OCI-LY7 (cell line): ENCODE results near the gene PRKCA. TPM values are rescaled to one million over a fixed set of nuclear protein-coding genes. Genes with fewer than 3 reads are reported as not detected.
A peak's percentile ranks its signal among the peaks of the same experiment; 100 is the strongest.

Source experiments
- BruUV-seq: library from RNA; stranded (reverse); fragments of 400-500 nt; replicated peaks from 2 replicates; lab custom pipeline; 2021; lab: Mats Ljungman, UMichigan
- CTCF ChIA-PET: fragments of 300-600 bp; sonication (Branson Sonifier 250); formaldehyde crosslinking; loops from one replicate; lab custom pipeline; 2022; ENCODE audit warnings: antibody characterized with exemption; ENCODE audit not compliant: unreplicated experiment; lab: Charles Lee
- POLR2A ChIA-PET: fragments of 300-600 bp; sonication (Branson Sonifier 250); formaldehyde crosslinking; loops from one replicate; lab custom pipeline; 2022; ENCODE audit warnings: antibody characterized with exemption; lab: Charles Lee
- DNase-seq: peaks from one replicate; pipeline ENCODE4 v3.0.0-alpha.2; 2015; ENCODE audit warnings: low spot score
- H2AFZ ChIP-seq: fragments of 200-600 bp; sonication (generic), shearing (Covaris generic); 2 replicates; pipeline ENCODE4 v1.6.1; 2014; ENCODE audit warnings: mild to moderate bottlenecking, antibody characterized with exemption, low read length, moderate library complexity
- H3K27ac ChIP-seq: fragments of 200-600 bp; sonication (generic); 2 replicates; pipeline ENCODE4 v1.5.1; 2014; ENCODE audit warnings: mixed run types, low read depth, mild to moderate bottlenecking, moderate library complexity, low read length, inconsistent platforms; ENCODE audit not compliant: poor library complexity, severe bottlenecking
- H3K36me3 ChIP-seq: fragments of 200-600 bp; sonication (generic); 2 replicates; pipeline ENCODE4 v1.6.1; 2014; ENCODE audit warnings: mild to moderate bottlenecking, antibody characterized with exemption, low read length, moderate library complexity, mixed read lengths; ENCODE audit not compliant: insufficient read depth
- H3K4me1 ChIP-seq: fragments of 200-600 bp; sonication (generic); 2 replicates; pipeline ENCODE4 v1.5.1; 2014; ENCODE audit warnings: mild to moderate bottlenecking, low read length; ENCODE audit not compliant: insufficient read depth, poor library complexity, severe bottlenecking
- H3K4me2 ChIP-seq: fragments of 200-600 bp; sonication (generic); 2 replicates; pipeline ENCODE4 v1.6.1; 2014; ENCODE audit warnings: mild to moderate bottlenecking, low read length
- H3K4me3 ChIP-seq: fragments of 200-600 bp; sonication (generic); 2 replicates; pipeline ENCODE4 v1.5.1; 2014; ENCODE audit warnings: mild to moderate bottlenecking, low read depth, low read length; ENCODE audit not compliant: poor library complexity, severe bottlenecking
- H3K79me2 ChIP-seq: fragments of 200-600 bp; sonication (generic); 2 replicates; pipeline ENCODE4 v1.6.1; 2016; ENCODE audit warnings: low read depth, mild to moderate bottlenecking, low read length, moderate library complexity, mixed read lengths; ENCODE audit not compliant: insufficient read depth
- H3K9me2 ChIP-seq: fragments of 200-600 bp; sonication (generic); 2 replicates; pipeline ENCODE4 v1.6.1; 2016; ENCODE audit warnings: mild to moderate bottlenecking, low read length, mixed read lengths; ENCODE audit not compliant: insufficient read depth
- H3K9me3 ChIP-seq: fragments of 200-600 bp; sonication (generic); 2 replicates; pipeline ENCODE4 v1.6.1; 2014; ENCODE audit warnings: mild to moderate bottlenecking, mixed run types, low read length, mixed read lengths
- H4K20me1 ChIP-seq: fragments of 200-600 bp; sonication (generic); 2 replicates; pipeline ENCODE4 v1.6.1; 2014; ENCODE audit warnings: mild to moderate bottlenecking, antibody characterized with exemption, low read length, moderate library complexity, mixed read lengths; ENCODE audit not compliant: insufficient read depth
- EZH2phosphoT487 ChIP-seq: fragments of 200-600 bp; sonication (generic); IDR thresholded peaks from 2 replicates; pipeline ENCODE4 v1.6.1; 2018; ENCODE audit warnings: low read depth, borderline replicate concordance, mild to moderate bottlenecking, mixed run types, antibody characterized with exemption, low read length, moderate library complexity, mixed read lengths
- intact Hi-C: fragments of 100-400 bp; cut with micrococcal nuclease; formaldehyde crosslinking; loops from one replicate; pipeline ENCODE4 v1.10.0; 2022; ENCODE audit not compliant: unreplicated experiment
- total RNA-seq, 2 experiments: library from RNA; depleted of rRNA in 1 of 2; stranded (reverse); fragments of >200 nt in 1 of 2; shearing (Covaris generic) in 1 of 2; gene quantifications; 2 replicates each; pipeline ENCODE4 v1.2.3, GENCODE V29; 2014 to 2022
- TF ChIP-seq, protein P1 (sequence below): fragments of 200-600 bp; sonication (generic); conservative IDR thresholded peaks from 2 replicates; pipeline ENCODE4 v1.5.1; 2014; ENCODE audit warnings: mild to moderate bottlenecking, antibody characterized with exemption, low read length, moderate library complexity, mixed read lengths

PRKCA gene
- total RNA-seq, 2 experiments from 2014 or later: 6.6 to 32.1 TPM

DNA sequence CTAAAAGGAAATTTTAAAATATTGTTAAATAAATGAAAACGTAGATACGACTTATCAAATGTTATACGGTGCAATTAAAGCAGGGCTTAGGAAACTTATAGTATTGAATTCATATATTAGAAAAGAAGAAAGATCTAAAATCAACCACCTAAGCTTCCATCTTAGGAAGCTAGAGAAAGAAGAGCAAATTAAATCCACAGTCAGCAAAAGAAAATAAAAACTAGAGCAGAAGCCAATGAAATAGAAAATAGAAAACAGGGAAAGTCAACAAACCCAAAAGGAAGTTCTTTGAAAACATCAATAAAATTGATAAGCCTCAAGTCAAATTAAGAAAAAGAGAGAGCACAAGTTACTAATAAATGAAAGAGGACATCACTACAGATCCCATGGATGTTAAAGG, 457.9 kb downstream of the PRKCA start:
- CTCF ChIA-PET: interaction anchor here (0.5 kb wide), 1 partner anchor 32 kb away, joined by 3 read pairs; no protein-coding TSS in a partner anchor
- no TSS peak for BruUV-seq
- no peak for TF ChIP-seq EZH2phosphoT487
- TF ChIP-seq, protein P1, sequence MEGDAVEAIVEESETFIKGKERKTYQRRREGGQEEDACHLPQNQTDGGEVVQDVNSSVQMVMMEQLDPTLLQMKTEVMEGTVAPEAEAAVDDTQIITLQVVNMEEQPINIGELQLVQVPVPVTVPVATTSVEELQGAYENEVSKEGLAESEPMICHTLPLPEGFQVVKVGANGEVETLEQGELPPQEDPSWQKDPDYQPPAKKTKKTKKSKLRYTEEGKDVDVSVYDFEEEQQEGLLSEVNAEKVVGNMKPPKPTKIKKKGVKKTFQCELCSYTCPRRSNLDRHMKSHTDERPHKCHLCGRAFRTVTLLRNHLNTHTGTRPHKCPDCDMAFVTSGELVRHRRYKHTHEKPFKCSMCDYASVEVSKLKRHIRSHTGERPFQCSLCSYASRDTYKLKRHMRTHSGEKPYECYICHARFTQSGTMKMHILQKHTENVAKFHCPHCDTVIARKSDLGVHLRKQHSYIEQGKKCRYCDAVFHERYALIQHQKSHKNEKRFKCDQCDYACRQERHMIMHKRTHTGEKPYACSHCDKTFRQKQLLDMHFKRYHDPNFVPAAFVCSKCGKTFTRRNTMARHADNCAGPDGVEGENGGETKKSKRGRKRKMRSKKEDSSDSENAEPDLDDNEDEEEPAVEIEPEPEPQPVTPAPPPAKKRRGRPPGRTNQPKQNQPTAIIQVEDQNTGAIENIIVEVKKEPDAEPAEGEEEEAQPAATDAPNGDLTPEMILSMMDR: no peak
- no peak overlapping the region for H3K4me2 ChIP-seq
- intact Hi-C loops: no loop called here
- H2AFZ ChIP-seq: no peak overlapping the region
- H3K36me3 ChIP-seq: no peaks in the 10 kb centered on the region
- H3K4me1 ChIP-seq: peaks cover 10% of the 10 kb centered on the region
- no peaks in the 10 kb centered on the region for H3K9me2 ChIP-seq
- H3K79me2 ChIP-seq: no peaks in the 10 kb centered on the region
- no peak overlapping the region for H3K27ac ChIP-seq
- no peaks in the 10 kb centered on the region for H3K9me3 ChIP-seq
- no peak overlapping the region for H3K4me3 ChIP-seq
- POLR2A ChIA-PET: no interaction called here
- no peak for DNase-seq
- H4K20me1 ChIP-seq: no peaks in the 10 kb centered on the region

DNA sequence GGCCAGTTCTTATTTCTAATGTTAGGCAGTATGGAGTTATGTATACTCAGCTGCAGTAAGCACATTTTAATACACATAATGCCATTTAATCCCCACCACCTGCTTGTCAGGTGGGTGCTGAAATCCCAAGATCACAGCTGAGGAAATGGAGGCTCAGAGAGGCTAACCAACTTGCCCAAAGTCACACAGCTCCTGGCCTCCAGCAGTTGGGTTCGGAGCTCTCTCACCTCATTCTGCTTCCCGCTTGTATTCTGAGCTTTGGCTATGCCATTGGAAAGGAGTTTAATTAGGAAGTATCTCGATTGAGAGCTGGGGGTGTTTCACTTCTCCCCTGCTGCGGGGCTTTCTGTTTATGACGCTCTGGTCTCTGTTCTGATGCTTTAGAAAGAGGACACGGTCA, 459.9 kb downstream of the PRKCA start:
- Histone ChIP-seq H2AFZ (no peak overlapping the region), H3K79me2 (no peaks in the 10 kb centered on the region), H3K9me3 (no peaks in the 10 kb centered on the region), H3K4me3 (no peak overlapping the region), H3K27ac (no peak overlapping the region), H4K20me1 (no peaks in the 10 kb centered on the region), H3K4me2 (peak overlapping the region; percentile 31; the same call in 1 of the 2 replicates), H3K9me2 (no peaks in the 10 kb centered on the region), H3K4me1 (peaks cover 13% of the 10 kb centered on the region), H3K36me3 (no peaks in the 10 kb centered on the region)
- no peak for TF ChIP-seq EZH2phosphoT487
- TF ChIP-seq, protein P1: no peak
- CTCF ChIA-PET: no interaction called here
- POLR2A ChIA-PET: no interaction called here
- peak; percentile 24 for DNase-seq
- intact Hi-C loops: no loop called here
- no TSS peak for BruUV-seq

DNA sequence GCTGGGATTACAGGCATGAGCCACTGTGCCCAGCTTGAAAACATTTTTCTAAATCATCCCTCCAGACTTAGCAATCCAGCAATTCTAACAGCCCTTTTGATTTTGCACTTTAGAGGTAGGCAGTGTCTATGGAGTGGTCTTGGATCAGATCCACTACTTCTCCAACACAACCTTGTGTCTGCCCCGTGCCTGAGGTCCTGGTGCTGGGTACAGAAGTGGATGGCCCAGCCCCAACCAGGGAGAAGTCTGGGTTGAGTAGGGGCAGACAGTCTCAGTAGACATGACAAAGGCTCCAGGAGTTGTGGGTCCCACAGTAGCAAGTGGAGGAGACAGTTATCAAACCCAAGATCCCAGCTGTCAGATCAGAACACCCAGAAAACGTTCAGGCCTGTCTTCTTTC, 460.6 kb downstream of the PRKCA start:
- no peak for DNase-seq
- no peak for TF ChIP-seq EZH2phosphoT487
- TF ChIP-seq, protein P1: no peak
- H3K79me2 ChIP-seq: no peaks in the 10 kb centered on the region
- intact Hi-C loops: no loop called here
- ChIA-PET POLR2A (no interaction called here), CTCF (no interaction called here)
- no peak overlapping the region for H3K4me2 ChIP-seq
- no peak overlapping the region for H3K27ac ChIP-seq
- no peaks in the 10 kb centered on the region for H3K9me2 ChIP-seq
- H4K20me1 ChIP-seq: no peaks in the 10 kb centered on the region
- no peak overlapping the region for H3K4me3 ChIP-seq
- H3K36me3 ChIP-seq: no peaks in the 10 kb centered on the region
- BruUV-seq: no TSS peak
- H3K4me1 ChIP-seq: peaks cover 21% of the 10 kb centered on the region
- no peaks in the 10 kb centered on the region for H3K9me3 ChIP-seq
- no peak overlapping the region for H2AFZ ChIP-seq
